ENCODE measurements around the gene ROS1.

ROS1 gene

DNA sequence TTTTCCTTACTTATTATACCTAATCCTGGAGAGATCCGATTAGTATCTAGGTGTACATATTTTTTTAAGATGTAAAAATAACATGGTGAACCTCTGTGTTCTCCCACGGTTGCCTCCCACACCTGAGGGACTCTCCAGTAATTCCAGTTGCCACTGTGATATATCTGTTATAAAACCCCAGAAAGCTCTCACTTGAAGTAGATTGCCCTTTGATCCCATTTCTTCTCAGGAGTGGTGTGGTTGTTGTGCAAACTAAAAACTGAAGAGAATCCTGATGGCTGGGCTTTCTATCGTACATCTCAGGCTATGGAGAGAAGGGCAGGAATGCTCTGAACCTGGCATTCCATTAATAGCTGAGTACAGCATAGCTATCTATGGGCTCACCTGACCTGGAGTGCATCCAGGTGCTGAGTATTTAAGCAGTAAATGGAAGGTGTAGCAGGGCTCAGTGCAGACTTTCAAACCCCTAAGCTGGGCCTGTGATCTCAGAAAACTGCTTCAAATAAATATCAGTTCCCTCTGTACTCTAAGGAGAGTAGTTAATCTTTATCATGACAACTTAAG is 119.4 kb downstream of the ROS1 start:
- no peak for DNase-seq

DNA sequence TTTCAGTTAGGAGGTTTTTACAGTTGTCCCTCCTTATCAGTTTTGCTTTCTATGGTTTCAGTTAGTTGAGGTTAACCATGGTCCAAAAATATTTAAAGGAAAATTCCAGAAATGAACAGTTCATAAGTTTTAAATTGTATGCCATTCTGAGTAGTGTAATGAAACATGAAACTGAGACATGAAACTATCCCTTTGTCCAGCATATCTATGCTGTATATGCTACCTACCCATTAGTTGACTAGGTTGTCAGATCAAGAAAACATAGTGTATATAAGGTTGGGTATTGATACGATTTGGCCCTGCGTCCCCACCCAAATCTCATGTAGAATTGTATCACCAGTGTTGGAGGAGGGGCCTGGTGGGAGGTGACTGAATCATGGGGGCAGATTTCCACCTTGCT is 121.3 kb downstream of the ROS1 start:
- DNase-seq: no peak

DNA sequence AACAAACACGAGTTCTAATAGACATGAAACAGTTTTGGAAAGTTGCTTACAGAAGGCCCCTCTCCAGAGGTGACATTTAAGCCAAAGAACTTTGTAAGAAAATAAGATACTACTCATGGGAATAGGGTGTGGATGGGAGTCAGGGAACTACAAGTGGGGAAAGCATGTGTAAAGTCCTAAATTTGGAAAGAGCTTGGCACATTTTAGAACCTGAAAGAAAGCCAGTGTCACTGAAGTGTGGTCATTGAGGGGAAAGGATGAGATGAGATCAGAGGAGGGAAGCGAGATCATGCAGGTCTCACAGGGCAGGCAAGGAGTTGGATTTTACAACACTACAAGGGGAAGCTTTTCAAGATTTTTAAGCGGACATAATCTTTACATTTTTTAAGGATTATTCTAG is 122.4 kb downstream of the ROS1 start:
- DNase-seq: no peak

DNA sequence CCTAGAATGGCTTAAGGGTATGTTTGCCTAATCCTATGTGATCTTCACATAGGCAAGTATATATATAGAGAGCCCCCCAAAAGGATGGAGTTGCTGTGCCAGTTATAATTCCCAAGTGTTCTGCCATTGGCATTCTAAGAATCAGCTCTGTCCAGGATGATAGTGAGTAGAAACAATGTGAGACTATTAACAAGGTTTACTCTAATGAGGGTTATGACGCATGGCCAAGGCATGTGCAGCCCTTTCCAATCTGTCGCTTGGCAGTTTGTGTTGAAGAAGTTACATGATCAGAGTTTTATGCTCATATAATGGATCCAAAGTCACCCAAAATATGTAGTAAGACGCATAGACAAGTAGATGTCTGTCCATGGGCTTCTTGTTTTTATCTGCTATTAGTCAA is 126.8 kb downstream of the ROS1 start:
- no peak for DNase-seq

DNA sequence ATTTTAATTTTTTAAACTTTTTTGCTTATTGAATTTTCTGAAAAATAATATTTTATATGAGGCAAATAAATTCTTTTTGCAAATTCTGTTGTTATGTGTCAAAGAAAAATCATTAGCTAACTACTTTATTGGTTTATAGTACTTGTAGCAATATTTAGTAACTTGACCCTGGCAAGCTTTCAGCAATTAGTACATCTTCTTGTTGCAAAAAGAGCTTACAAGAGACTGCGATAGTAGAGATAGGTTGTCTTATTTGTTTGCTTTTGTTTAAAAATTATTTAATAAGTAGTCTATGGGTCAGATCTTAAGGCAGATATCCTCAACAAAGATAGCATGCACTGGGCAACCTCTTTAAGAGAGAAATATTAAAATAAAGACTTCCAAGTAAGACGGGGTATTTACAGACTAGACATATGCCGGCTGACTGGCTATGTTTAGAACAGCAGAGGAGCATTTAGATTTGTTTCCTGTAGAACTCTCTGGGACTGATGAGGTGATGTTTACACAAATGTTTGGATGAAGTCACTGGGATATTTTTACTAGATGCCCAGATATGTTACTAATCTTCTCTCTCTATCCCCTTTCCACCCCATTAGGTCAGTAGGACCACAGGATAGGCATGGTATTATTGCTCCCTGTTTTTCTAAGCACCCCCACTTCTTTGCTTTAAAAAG is 135.4 kb downstream of the ROS1 start:
- DNase-seq: no peak

DNA sequence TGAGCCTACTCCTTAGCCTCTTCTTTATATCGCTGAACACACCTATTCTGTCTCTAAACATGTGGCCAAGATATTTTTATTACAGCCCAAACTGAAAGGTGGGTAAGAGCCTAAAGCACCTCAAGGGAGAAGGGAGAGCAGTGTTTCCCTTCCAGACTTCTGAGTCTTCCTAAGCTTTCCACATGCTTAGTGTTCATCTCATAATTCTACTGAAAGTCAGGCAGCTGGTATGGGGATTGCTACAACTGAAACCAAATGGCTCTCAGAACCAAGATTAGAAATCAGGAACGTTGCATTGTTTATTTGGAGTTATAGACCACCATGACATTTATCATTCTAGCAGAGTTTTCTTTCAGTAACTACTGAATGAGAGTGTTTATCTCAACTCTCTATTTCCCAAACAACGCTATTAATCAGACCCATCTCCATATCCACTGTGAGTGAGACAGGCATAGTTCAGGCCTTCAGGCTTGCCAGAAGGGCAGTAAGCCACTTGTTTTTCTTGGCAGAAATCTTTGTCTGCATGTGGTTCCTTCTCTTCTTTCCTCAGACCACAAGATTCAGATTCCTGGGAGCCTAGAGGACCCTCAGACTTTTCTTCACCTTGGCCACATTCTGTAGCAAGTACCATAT is 137.5 kb downstream of the ROS1 start:
- DNase-seq: no peak

DNA sequence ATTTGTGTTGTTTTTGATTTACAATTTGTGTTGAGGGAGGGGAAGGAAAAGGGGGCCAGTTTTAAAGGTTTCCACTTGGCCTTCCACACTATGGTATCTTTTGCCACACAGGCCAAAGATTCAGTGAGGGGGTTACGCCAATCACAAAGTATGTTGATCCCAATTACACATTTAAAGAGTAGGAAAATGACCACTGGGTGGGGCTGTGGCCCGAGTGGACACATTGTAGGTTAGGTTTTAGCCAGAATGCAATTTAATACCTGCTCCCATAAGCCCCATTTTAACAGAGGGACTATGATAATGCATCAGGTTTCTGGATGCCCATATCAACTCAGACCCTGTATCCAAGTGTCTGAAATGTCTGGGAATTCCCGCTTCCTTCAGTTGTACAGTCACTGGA is 144.8 kb downstream of the ROS1 start:
- no peak for DNase-seq

DNA sequence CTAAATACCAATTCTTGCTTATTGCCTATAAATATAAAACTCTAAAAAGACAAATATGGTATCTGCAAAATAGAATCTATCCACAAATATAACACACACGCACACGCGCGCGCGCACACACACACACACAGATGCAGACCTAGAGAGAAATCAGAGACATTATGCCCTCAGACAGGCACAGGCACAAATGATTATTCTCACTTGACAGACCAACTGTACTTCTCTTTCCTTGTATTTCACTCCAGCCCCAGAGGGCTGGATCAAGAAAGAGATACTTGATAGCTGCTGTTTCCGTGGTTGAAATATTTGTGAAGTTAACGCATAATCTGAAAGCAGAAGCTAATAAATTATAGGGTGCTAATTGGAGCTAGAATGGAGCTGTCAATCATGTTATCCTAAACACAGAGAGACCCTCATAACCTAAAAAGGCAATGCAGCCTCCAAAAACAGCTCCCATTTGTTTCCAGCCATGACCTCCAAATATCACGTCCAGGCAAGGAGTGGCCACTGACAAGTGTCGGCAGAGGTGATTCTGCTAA is 148.9 kb downstream of the ROS1 start:
- no peak for DNase-seq

DNA sequence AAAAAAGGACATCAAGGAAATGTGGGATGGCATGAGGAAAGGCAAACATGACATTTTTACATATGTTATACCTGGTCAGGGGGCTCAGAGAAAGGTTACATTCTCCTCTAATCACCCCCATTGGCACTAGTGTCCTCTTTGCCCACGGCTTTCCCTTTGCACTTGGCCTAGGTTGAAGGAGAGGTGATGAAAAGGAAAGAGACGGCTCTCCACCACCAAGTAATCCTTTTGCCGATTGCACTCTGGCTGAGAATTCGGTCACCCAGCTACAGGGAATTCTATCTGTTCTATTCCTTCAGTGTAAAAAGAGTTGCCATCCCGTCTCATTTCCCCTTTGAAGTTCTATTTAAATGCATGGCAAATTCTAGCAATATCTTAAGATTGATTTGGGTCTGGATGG is 150.0 kb downstream of the ROS1 start:
- DNase-seq: no peak

DNA sequence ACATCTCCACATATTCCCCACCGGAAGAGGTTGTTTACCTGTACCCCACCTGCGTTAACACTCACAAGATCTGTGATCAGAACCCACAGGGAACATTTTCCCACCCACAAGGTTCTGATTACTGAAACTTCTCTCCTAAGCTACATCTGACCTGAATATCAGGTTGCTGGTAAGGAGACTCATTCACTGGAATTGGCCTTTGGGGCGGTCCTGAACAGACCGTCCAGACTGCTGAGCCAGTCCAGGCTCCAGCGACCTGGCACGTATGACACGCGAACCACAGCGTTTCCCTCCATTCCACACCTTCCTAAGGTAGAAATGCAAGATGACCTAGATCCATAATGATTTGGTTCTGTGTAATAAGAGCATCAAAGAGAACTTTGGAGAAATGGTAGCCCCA is 150.5 kb downstream of the ROS1 start:
- no peak for DNase-seq

DNA sequence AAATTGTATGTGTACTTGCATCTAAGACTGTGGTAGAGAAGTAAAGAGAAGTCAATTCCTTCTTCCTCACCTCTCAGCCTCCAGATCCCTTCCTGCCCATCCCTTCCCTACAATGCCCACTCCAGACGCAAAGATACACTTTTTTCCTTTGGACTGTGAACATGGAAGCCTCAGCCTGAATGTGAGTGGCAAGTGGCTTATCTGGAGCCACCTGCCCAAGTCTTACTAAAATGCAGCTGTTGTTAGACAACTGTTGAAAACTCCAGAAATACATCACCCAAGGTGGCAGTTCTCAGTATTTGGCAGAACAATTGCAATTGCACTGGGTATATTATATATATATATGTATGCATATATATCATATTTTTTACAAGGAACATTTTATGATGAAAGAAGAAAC is 152.9 kb downstream of the ROS1 start:
- no peak for DNase-seq

DNA sequence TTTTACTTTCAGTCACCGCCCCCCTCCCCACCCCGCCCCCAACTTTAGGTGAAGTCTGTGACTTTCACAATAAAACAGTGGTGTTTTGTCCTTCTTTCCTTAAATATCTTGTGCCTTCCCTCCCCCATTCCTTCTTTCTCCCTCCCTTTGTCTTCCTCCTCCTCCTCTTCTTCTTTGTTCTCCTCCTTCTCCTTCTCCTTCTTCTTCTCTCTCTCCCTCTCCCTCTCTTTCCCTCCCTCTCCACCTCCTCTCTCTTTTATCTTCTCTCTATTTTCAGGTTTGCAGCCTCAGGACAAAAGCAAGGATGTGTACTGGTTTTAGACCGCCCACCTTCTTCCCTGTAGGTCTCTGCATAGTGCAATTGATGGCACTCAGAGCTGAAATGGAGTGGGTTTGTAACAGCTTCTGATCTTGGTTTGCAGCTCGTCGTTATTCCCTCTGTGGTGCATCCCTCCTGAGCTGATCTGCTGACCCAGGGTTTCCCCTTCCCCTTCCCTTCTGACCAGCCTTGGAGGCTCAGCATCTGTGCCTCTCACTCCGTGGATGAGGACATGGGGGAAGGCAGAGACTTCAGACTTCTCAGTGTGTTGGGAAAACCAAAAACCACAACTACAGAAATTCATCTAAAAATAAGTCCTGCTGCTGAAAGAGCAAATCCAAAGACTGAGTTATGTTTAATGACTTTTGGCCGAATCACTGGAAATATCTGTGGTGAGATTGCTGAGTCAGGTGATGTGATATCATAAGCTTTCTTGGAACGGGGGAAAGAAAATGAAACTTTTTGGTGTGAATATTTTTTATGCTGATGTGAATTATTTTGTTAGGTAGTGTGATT is 153.5 kb downstream of the ROS1 start:
- no peak for DNase-seq

DNA sequence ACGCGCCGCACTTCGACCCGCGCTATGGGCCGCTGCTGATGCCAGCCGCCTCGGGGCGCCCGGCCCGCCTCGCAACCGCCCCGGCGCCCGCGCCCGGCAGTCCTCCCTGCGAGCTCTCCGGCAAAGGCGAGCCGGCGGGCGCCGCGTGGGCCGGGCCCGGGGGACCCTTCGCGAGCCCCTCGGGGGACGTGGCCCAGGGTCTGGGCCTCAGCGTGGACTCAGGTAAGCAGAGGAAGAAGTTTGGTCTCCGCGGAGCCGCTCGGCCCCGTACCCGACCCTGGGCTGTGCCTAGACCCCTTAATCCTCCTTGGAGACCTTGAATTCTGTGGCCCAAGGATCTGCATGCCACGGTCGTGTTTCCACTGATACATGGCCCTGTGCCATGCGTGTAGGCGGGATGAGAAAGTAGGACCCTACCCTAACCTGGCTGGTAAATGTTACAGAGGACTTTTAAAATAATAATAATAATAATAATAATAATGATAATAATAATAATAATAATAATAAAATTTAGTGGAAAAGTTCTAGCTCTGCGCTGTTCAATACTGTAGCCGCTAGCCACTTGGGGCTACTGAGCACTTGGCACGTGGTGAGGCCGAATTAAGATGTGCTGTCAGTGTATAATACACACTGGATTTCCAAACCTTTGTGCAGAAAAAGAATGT is 154.8 kb downstream of the ROS1 start:
- DNase-seq: no peak

DNA sequence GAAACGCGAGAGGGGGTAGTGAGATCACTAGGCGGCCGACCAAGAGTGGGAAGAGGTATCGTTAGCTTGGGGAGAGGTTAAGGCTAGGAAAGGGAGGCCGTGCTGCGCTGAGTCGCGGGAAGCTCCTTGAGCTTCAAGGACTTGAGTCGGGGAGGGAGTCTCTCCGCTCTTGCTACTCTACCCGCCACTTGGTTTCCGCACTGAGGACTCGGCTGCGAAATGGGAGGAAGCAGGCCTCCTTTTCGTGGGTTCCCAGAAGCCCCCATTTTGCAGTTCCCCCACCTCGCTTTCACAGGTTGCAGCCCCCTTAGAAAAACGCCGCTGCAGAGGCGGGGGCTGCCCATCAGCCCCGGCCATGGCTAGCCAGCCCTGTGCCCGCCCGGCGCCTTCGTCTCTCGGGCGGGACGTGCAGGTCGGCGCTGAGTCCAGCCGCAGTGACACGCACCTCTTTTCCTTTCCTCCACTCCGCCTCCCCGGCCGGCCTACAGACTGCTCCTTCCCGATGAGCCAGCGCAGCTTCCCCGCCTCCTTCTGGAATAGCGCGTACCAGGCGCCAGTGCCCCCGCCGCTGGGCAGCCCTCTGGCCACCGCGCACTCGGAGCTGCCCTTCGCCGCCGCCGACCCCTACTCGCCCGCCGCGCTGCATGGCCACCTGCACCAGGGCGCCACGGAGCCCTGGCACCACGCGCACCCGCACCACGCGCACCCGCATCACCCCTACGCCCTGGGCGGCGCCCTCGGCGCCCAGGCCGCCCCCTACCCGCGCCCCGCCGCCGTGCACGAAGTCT is 155.5 kb downstream of the ROS1 start:
- DNase-seq: no peak

DNA sequence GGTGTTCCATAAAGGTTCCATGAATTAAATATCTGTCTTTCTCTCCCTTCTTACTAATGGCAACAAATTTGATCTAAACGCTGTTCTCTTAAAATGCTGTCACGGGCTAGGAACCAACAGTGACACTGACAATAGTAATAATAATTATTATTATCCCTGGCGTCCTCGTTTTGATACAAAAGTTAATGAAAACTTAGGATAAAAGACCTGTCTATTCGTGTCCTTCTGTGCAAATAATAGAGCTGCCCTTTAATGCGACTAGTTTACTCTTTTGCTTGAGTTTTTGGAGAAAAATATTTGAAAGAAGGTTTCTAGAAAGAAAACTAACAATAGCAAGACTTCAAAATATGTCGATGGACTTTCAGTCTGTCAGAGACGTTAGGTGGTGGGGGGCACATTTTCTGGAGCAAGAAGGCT is 156.1 kb downstream of the ROS1 start:
- no peak for DNase-seq

DNA sequence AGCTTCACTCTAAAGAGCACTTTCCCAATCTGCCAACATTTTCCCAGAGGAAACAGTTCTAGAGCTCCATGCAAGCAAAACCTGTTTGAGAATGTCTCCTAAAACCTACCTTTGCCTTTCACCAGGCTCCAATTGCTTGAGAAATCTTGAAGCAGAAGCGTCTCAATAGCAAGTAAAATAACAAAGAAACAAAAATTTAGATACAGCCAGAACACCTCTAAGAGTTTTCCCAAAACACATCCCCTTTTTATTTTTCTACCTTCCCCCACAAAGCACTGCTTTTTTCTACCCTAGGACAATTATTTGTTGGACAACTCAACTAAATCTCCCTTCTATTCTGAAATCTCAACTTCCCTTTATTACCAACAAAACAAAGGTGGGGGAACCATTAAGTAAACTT is 156.8 kb downstream of the ROS1 start:
- no peak for DNase-seq

DNA sequence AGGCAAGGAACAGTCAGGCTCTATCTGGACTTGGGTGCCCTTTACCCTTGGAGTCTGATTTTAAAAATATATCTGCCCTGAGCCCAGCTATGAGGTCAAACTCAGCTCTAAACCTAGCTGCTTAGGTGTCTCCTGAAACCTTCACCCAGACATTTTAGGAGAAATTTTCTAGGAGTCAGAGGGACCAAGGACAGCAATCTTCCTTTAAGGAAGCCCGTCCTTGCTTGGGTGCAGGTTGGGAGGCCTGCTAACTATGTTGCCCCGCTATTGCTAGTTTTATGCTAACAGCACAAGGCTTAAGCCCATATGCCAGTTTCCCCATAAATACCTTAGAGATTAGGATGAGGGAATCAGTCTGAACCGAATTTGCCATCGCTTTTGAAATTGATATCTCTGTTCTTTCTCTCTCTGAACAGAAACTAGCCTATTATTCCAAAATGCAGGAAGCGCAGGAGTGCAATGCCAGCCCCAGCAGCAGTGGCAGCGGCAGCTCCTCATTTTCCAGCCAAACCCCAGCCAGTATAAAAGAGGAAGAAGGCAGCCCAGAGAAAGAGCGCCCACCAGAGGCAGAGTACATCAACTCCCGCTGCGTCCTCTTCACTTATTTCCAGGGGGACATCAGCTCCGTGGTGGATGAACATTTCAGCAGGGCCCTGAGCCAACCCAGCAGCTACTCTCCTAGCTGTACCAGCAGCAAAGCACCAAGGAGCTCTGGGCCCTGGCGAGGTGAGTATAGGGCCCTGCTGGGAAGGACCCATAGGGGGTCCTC is 157.8 kb downstream of the ROS1 start:
- DNase-seq: no peak

DNA sequence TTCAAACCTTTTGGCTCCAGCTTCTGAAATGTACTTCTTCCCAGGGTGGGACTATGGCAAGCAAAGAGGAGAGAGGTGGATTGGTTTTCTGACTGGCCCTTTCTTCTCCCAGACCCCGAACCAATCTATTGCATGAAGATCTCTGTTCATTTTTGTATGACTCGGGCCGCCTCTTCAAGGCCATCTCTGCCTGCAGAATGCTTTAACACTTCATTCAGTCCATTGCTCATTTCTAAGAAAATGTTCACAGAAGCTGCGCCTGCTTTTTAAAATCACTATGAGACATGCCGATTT is 158.7 kb downstream of the ROS1 start:
- DNase-seq: no peak

DNA sequence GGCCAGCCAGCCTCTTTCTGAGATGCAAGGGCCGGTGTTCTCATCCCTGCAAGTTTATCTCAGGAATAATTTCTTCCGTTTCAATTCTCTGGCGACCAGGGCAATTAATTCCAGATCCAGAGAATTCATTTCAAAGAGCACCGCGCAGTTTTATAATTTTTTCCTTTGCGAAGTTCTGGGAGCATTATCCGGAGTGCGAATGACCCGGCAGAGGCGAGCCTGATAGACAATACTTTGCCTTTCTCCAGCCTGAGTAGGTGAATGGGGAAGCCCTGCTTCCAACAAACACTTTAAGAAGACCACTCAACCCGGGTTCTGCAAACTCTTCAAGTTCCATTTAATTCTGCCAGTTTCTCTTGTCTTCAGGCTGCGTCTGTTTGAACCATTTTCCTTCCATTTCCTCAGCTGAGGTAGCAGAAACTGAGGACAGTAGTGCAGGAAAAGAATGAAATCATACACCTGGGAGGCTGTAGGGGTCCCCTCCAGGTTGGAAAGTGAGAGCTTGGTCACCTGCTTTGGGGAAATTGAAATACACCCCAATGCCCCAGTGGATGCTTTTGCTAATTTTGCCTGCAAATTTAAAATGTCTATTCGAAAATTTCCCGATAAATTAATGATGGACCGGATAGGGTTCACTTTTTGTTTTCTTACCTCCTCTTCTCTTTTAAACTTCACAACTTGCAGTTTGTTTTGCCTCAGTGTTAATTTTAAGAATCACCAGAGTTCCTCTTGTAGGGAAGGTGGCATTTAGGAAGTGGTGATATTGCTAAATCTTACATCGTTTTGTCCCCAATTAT is 159.3 kb downstream of the ROS1 start:
- DNase-seq: no peak

DNA sequence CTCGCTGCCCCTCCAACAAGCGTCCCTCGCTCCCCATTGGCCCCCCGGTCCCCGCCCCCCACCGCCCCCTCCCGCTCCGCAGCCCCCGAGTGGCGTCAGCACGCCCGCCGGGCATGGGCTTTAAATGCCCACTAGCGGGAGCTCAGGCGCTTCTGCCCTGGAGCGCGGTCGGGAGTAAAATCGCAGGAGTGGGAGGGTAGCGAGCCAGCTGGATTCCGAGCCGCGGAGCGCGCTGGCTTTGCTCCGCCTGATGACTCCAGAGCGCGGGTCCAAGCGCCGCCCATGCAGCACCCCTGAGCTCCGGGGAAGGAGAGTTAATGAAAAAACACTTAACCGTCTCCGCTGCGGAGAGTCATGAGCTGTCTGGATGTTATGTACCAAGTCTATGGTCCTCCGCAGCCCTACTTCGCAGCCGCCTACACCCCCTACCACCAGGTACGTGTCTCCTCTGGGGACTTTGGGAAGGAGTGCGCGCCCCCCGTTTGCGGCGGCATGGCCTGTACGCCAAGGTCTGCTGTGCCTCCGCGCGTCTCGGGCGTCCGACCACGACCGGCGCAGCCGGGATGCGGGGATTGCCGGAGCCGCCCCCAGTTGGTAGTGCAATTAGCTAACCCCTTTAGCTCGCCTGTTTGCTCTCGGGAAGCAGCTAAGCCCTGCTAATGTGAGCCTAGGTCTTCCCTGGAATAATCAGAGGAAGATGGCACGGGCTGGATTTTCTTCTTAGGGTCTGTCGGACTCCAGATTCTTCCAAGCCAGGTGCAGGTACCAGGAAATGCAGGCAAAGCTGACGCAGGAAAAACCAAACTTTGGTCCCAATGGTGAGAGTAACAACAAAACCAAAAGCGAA is 160.1 kb downstream of the ROS1 start, which contains the start of gene VGLL2:
Gene VGLL2 (plus strand): TSS at position 149 of the 847 bp plus-strand sequence. CDS start 206 bp downstream, at position 355.
- no peak for DNase-seq

All from SIG-M5 (cell line).